HL-60/S4 (cell line): Measurements from ENCODE around the gene SLC43A3.

Experiments
- in situ Hi-C: fragments of 300-500 bp; cut with MboI; formaldehyde crosslinking; loops from 2 replicates; pipeline ENCODE4 v1.14.3; 2022; ENCODE audit warnings: low sequenced_read_pairs

SLC43A3 gene

GRCh38 chr11:57360991-57361390 is 65.9 kb downstream of the SLC43A3 start:
- in situ Hi-C loops = no loop called here

DNA sequence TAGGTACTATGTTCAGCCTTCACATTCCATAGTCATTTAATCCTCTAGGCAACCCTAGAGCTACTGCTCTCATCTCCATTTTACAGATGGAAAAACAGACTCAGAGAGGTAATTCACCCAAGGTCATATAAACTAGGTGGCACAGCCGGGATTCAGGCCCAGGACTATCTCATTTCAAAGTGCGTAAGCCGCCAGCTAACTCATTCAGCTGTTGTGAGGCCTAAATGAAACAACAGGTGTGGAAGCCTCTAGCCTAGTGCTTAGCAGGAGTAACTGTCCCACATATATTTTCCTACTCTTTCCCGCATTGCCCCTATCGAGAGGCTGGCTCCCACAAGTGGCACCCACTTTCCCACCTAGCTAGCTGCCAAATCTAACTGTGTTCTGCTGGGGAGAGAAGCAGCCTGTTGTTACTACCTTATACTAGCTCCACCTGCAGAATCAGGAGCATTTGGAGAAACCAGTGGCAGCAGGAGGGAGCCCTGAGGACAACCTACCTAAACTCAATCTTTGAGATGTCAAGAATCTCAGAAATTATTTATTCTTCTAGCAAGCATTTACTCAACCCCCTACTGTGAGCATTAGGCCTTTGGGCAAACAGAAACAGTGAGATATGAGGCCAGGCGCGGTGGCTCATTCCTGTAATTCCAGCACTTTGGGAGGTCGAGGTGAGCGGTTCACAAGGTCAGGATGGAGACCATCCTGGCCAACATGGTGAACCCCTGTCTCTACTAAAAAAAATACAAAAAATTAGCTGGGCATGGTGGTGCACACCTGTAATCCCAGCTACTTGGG is 66.8 kb downstream of the SLC43A3 start:
- in situ Hi-C loops = loop anchor here (10.0 kb wide), 1 partner anchor 435 kb away; no protein-coding TSS in a partner anchor

GRCh38 chr11:57359396-57359795 is 67.5 kb downstream of the SLC43A3 start:
- in situ Hi-C loops = loop anchor here (10.0 kb wide), 1 partner anchor 435 kb away; no protein-coding TSS in a partner anchor

DNA sequence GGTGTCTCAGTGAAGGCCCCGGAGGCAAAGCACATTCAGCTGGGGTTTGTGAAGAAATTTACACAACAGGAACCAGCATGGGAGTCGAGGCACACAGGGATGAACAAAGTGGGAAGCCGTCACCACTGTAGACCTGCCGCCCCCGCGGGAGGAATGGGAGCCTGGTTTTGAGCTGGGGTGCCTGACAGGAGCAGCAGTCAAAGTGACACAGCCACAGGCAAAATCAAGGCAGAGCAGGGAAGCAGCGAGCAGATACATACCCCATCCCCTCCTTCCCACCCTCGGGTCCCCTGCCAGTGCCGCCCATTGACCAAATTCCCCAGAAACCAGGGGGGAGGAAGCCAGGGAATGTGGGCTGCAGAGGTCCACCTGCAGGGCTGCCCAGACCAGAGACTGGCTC is 67.9 kb downstream of the SLC43A3 start:
- in situ Hi-C loops = loop anchor here (10.0 kb wide), 1 partner anchor 436 kb away; no protein-coding TSS in a partner anchor

- in situ Hi-C loops = loop anchor here (10.0 kb wide), 1 partner anchor 436 kb away; no protein-coding TSS in a partner anchor
These were observed 68.4 kb downstream of the SLC43A3 start for GRCh38 chr11:57358543-57358961.

DNA sequence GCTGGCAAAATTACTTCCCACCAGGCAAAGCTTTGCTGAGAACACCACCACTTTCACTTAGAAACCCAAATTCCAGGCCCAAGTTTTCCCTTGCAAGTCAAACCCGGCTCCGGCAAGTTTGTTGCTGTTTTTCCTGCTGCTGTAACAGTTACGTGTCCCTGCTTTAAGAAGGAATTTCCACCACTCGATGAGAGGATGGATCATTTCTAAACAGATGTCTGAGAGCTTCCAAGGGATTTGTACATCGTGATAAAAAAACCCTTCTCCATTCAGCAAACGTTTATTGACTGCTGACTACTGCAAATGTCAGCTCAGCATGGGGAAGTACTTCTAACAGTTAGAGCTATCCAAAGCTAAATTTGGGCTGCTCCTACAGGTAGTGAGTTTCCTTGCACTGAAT is 69.1 kb downstream of the SLC43A3 start:
- in situ Hi-C loops = loop anchor here (10.0 kb wide), 1 partner anchor 437 kb away; no protein-coding TSS in a partner anchor

DNA sequence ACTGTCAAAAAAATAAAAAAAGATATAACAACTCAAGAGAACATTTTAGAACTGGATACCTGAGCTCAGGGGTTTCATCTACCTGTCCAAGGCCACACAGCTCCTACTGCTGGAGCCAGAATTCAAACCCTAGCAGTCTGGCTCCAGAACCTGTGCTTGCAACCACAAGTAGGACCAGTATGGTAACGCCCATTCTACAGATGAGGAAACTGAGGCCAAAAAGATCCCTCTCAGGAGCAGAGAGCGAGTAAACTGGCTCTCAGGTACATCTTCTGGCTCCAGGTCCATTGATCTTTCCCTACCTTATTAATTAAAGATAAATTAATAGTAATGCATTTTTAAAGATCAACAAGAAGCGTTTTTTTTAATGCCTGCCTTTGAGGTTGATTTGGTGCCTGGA is 69.6 kb downstream of the SLC43A3 start:
- in situ Hi-C loops = loop anchor here (10.0 kb wide), 1 partner anchor 437 kb away; no protein-coding TSS in a partner anchor
